OCI-LY7 (cell line): Measurements from ENCODE around the gene FMN2.

Experiments
- EZH2phosphoT487 ChIP-seq: fragments of 200-600 bp; sonication (generic); IDR thresholded peaks from 2 replicates; pipeline ENCODE4 v1.6.1; 2018; ENCODE audit warnings: low read depth, borderline replicate concordance, mild to moderate bottlenecking, mixed run types, antibody characterized with exemption, low read length, moderate library complexity, mixed read lengths
- TF ChIP-seq, protein P1 (sequence below): fragments of 200-600 bp; sonication (generic); conservative IDR thresholded peaks from 2 replicates; pipeline ENCODE4 v1.5.1; 2014; ENCODE audit warnings: mild to moderate bottlenecking, antibody characterized with exemption, low read length, moderate library complexity, mixed read lengths

GRCh38 chr1:240414237-240414636 lies 322.6 kb downstream of the FMN2 start:
- TF ChIP-seq, protein P1, sequence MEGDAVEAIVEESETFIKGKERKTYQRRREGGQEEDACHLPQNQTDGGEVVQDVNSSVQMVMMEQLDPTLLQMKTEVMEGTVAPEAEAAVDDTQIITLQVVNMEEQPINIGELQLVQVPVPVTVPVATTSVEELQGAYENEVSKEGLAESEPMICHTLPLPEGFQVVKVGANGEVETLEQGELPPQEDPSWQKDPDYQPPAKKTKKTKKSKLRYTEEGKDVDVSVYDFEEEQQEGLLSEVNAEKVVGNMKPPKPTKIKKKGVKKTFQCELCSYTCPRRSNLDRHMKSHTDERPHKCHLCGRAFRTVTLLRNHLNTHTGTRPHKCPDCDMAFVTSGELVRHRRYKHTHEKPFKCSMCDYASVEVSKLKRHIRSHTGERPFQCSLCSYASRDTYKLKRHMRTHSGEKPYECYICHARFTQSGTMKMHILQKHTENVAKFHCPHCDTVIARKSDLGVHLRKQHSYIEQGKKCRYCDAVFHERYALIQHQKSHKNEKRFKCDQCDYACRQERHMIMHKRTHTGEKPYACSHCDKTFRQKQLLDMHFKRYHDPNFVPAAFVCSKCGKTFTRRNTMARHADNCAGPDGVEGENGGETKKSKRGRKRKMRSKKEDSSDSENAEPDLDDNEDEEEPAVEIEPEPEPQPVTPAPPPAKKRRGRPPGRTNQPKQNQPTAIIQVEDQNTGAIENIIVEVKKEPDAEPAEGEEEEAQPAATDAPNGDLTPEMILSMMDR, result no peak
- TF ChIP-seq EZH2phosphoT487, result no peak
